GM12878 (cell line): ENCODE data around the gene UCKL1. TPM values are rescaled to one million over a fixed set of nuclear protein-coding genes. Genes with fewer than 3 reads are reported as not detected.

Source experiments
- ATAC-seq: fragments of 200-7000 bp; cut with Tn5 transposase; 3 replicates; pipeline ENCODE4 v1.9.1; 2020; ENCODE audit warnings: mild to moderate bottlenecking, moderate library complexity
- BruUV-seq: library from RNA; stranded (reverse); fragments of 400-500 nt; replicated peaks from 2 replicates; lab custom pipeline; 2021; lab: Mats Ljungman, UMichigan
- CTCF ChIA-PET: fragments of 300-600 bp; sonication (Branson Sonifier 250); formaldehyde crosslinking; extraction: SDS; loops from one replicate; lab custom pipeline; 2021; ENCODE audit warnings: inconsistent platforms; lab: Yijun Ruan, JAX
- POLR2A ChIA-PET: fragments of 350-600 bp; formaldehyde crosslinking; extraction: SDS; loops from one replicate; lab custom pipeline; 2021; ENCODE audit warnings: inconsistent platforms; lab: Charles Lee
- RAD21 ChIA-PET: fragments of 300-600 bp; sonication (Branson Sonifier 250); formaldehyde crosslinking; loops from one replicate; lab custom pipeline; 2023; ENCODE audit warnings: antibody characterized with exemption; ENCODE audit not compliant: unreplicated experiment; lab: Charles Lee
- SMC1A ChIA-PET: fragments of 300-600 bp; sonication (Branson Sonifier 250); formaldehyde crosslinking; loops from one replicate; lab custom pipeline; 2023; ENCODE audit not compliant: unreplicated experiment, uncharacterized antibody; lab: Charles Lee
- DNase-seq: peaks from one replicate; pipeline ENCODE4 v3.0.0-alpha.2; 2011; ENCODE audit warnings: low read depth, low spot score
- FAIRE-seq: peaks from 3 replicates; lab custom pipeline; 2011; peaks lifted over from hg19 to GRCh38; lab: Jason Lieb, UNC
- H2AFZ ChIP-seq: 2 replicates; pipeline ENCODE4 v1.6.0; 2011; ENCODE audit warnings: low read depth, low read length, control low read depth; ENCODE audit not compliant: control insufficient read depth
- H3K27ac ChIP-seq: 2 replicates; pipeline ENCODE4 v1.5.1; 2011; ENCODE audit warnings: control low read depth; ENCODE audit not compliant: control insufficient read depth, insufficient read depth
- H3K27me3 ChIP-seq, 2 experiments: replicated peaks in 1 of 2; 2 replicates each; pipeline versions ENCODE4 v1.6.0 to v1.6.1; 2011; ENCODE audit warnings: low read length in 1 of 2; ENCODE audit not compliant: control insufficient read depth in 2 of 2, insufficient read depth in 2 of 2
- H3K36me3 ChIP-seq, 2 experiments: 2 replicates each; pipeline ENCODE4 v1.5.1; 2011; ENCODE audit warnings: low read length in 1 of 2; ENCODE audit not compliant: control insufficient read depth in 2 of 2, insufficient read depth in 2 of 2
- H3K4me1 ChIP-seq: 2 replicates; pipeline ENCODE4 v1.6.1; 2011; ENCODE audit warnings: mild to moderate bottlenecking, low read length, moderate library complexity, mixed read lengths; ENCODE audit not compliant: control insufficient read depth, insufficient read depth
- H3K4me2 ChIP-seq: 2 replicates; pipeline ENCODE4 v1.6.0; 2011; ENCODE audit warnings: control low read depth; ENCODE audit not compliant: control insufficient read depth, insufficient read depth
- H3K4me3 ChIP-seq: fragments of 200-600 bp; sonication (generic); 2 replicates; pipeline ENCODE4 v1.5.1; 2016
- H3K79me2 ChIP-seq: 2 replicates; pipeline ENCODE4 v1.6.0; 2011; ENCODE audit warnings: low read length; ENCODE audit not compliant: control insufficient read depth, insufficient read depth
- H3K9ac ChIP-seq: 2 replicates; pipeline ENCODE4 v1.8.0; 2011; ENCODE audit warnings: low read length, control low read depth, mixed read lengths; ENCODE audit not compliant: control insufficient read depth, insufficient read depth
- H3K9me3 ChIP-seq: replicated peaks from 3 replicates; pipeline ENCODE4 v1.5.1; 2011; ENCODE audit warnings: mild to moderate bottlenecking, low read length; ENCODE audit not compliant: control insufficient read depth, insufficient read depth
- H4K20me1 ChIP-seq: 2 replicates; pipeline ENCODE4 v1.6.0; 2011; ENCODE audit not compliant: control insufficient read depth, insufficient read depth
- ATF3 ChIP-seq: IDR thresholded peaks from 2 replicates; pipeline ENCODE4 v1.6.1; 2011; ENCODE audit warnings: low read depth, mild to moderate bottlenecking, low read length, moderate library complexity, borderline replicate concordance; ENCODE audit errors: extremely low read depth
- CBX3 ChIP-seq: fragments of 200-600 bp; sonication (generic); IDR thresholded peaks from 2 replicates; pipeline ENCODE4 v1.6.1; 2016; ENCODE audit warnings: low read depth, borderline replicate concordance
- CHD4 ChIP-seq: fragments of 200-600 bp; sonication (generic); IDR thresholded peaks from 2 replicates; pipeline ENCODE4 v1.6.1; 2016; ENCODE audit warnings: mild to moderate bottlenecking
- EGR1 ChIP-seq, 2 experiments: IDR thresholded peaks; 1 replicate in 1 of 2; 2 replicates in 1 of 2; pipeline ENCODE4 v1.6.1; 2011 to 2012; ENCODE audit warnings: low read depth in 2 of 2, low read length in 2 of 2, borderline replicate concordance in 1 of 2, mild to moderate bottlenecking in 1 of 2, moderate library complexity in 1 of 2
- FOXM1 ChIP-seq: IDR thresholded peaks from 2 replicates; pipeline ENCODE4 v1.6.1; 2012; ENCODE audit warnings: low read depth, mild to moderate bottlenecking, inconsistent platforms, low read length, moderate library complexity
- HDGF ChIP-seq: fragments of 450-650 bp; IDR thresholded peaks from 2 replicates; pipeline ENCODE4 v1.6.1; 2016; ENCODE audit warnings: antibody characterized with exemption
- KDM1A ChIP-seq: fragments of 200-600 bp; sonication (generic); IDR thresholded peaks from 2 replicates; pipeline ENCODE4 v1.6.1; 2016; ENCODE audit warnings: borderline replicate concordance
- LARP7 ChIP-seq: fragments of 450-650 bp; IDR thresholded peaks from 2 replicates; pipeline ENCODE4 v1.6.1; 2017; ENCODE audit warnings: mild to moderate bottlenecking
- NBN ChIP-seq: fragments of 450-650 bp; IDR thresholded peaks from 2 replicates; pipeline ENCODE4 v1.6.1; 2016
- NFIC ChIP-seq: IDR thresholded peaks from 2 replicates; pipeline ENCODE4 v1.6.1; 2012; ENCODE audit warnings: low read depth, mild to moderate bottlenecking, inconsistent platforms, low read length, moderate library complexity
- NR2C2 ChIP-seq: IDR thresholded peaks from 2 replicates; pipeline ENCODE4 v1.6.1; 2011; ENCODE audit warnings: borderline replicate concordance, low read depth; ENCODE audit not compliant: control insufficient read depth, insufficient read length
- PAX8 ChIP-seq: fragments of 450-650 bp; IDR thresholded peaks from 2 replicates; pipeline ENCODE4 v1.6.1; 2017; ENCODE audit warnings: mild to moderate bottlenecking, moderate library complexity
- RAD51 ChIP-seq: fragments of 450-650 bp; IDR thresholded peaks from 2 replicates; pipeline ENCODE4 v1.6.1; 2016; ENCODE audit warnings: moderate library complexity, mild to moderate bottlenecking, inconsistent platforms
- SMAD5 ChIP-seq: IDR thresholded peaks from 2 replicates; pipeline ENCODE4 v1.6.1; 2016; ENCODE audit warnings: antibody characterized with exemption, low read depth
- SPI1 ChIP-seq: IDR thresholded peaks from 2 replicates; pipeline ENCODE4 v1.6.1; 2011; ENCODE audit warnings: low read depth, mild to moderate bottlenecking, low read length, moderate library complexity, borderline replicate concordance; ENCODE audit not compliant: insufficient read depth
- SREBF2 ChIP-seq: IDR thresholded peaks from 2 replicates; pipeline ENCODE4 v1.6.1; 2012; ENCODE audit warnings: mild to moderate bottlenecking, low read length
- WRNIP1 ChIP-seq: IDR thresholded peaks from 2 replicates; pipeline ENCODE4 v1.6.1; 2011; ENCODE audit warnings: low read depth, low read length, improper control_type of control experiment, borderline replicate concordance
- WGBS: methylation state at CpG from one replicate; pipeline ENCODE4 v1.1.6; 2016; ENCODE audit warnings: low lambda C conversion rate; ENCODE audit not compliant: insufficient replicate concordance, insufficient coverage; ENCODE audit errors: missing lambda C conversion rate; 5-methylcytosine and 5-hydroxymethylcytosine counted together
- in situ Hi-C: fragments of 300-500 bp; cut with MboI; formaldehyde crosslinking; loops from 9 replicates; pipeline ENCODE4 v1.14.3; 2018; ENCODE audit warnings: mixed read lengths
- intact Hi-C: fragments of 100-400 bp; cut with micrococcal nuclease; formaldehyde crosslinking; loops from one replicate; pipeline ENCODE4 v1.14.2; 2022; ENCODE audit not compliant: unreplicated experiment
- polyA plus RNA-seq, 11 experiments: library from polyadenylated mRNA; depleted of rRNA in 4 of 11; unstranded in 6 of 11; stranded (reverse) in 5 of 11; fragments of >200 nt; fragmentation: Nextera tagmentation in 4 of 11; fragmentation: Illumina TruSeq in 1 of 11; extraction: Ambion mirVana in 4 of 11; extraction: Trizol in 1 of 11; gene quantifications; 1 replicate in 1 of 11; 2 replicates in 10 of 11; pipeline versions ENCODE4 v1.2.1 to v1.2.3, GENCODE V29; 2011 to 2016; ENCODE audit warnings: inconsistent platforms in 2 of 11, missing spikeins in 2 of 11, low read depth in 1 of 11
- total RNA-seq, 4 experiments: library from RNA; depleted of rRNA in 3 of 4; stranded (reverse); fragments of >200 nt in 3 of 4; fragmentation: Illumina TruSeq in 1 of 4; extraction: Trizol in 1 of 4; gene quantifications; 2 replicates each; pipeline versions ENCODE4 v1.2.1 to v1.2.3, GENCODE V29; 2013 to 2021

Gene UCKL1
- total and polyA plus RNA-seq, 10 of the 15 experiments (the other 5 are each of a cell fraction or from before 2014, with no cell fraction given): 2.4 to 36.3 (median 24.8) TPM

GRCh38 chr20:63945921-63946920 is 10.0 kb downstream of the UCKL1 start:
- Histone ChIP-seq H3K9me3 (no peaks in the 10 kb centered on the region), H4K20me1 (peaks cover 4% of the 10 kb centered on the region; the same call in 1 of the 2 replicates), H2AFZ (no peak overlapping the region), H3K79me2 (peaks cover 21% of the 10 kb centered on the region), H3K4me2 (no peak overlapping the region), H3K4me1 (peaks cover 24% of the 10 kb centered on the region), H3K27ac (no peak overlapping the region), H3K9ac (no peak overlapping the region), H3K27me3 (no peaks in the 10 kb centered on the region), H3K36me3 (peaks cover 14 to 30% of the 10 kb centered on the region in 2 experiments; a peak in 3 of 4 replicates), H3K4me3 (no peak overlapping the region)
- no peak for FAIRE-seq
- in situ Hi-C loops: no loop called here
- TF ChIP-seq NR2C2: no peak
- CTCF ChIA-PET: no interaction called here
- POLR2A ChIA-PET: no interaction called here
- SMC1A ChIA-PET: no interaction called here
- RAD21 ChIA-PET: no interaction called here
- 95% methylated on average over 39 of the region's 39 CpGs for WGBS
- BruUV-seq: no TSS peak
- intact Hi-C loops: no loop called here
- ATAC-seq: no peak
- DNase-seq: no peak

- in situ Hi-C loops: no loop called here
- Histone ChIP-seq H3K27ac (no peak overlapping the region), H3K9me3 (no peaks in the 10 kb centered on the region; the same call in 2 of the 3 replicates), H3K36me3 (peaks cover 17 to 41% of the 10 kb centered on the region in 2 experiments; a peak in 3 of 4 replicates), H3K9ac (no peak overlapping the region), H3K4me2 (no peak overlapping the region), H3K4me1 (peaks cover 24% of the 10 kb centered on the region), H3K79me2 (peaks cover 18% of the 10 kb centered on the region), H3K27me3 (no peaks in the 10 kb centered on the region)
- ChIA-PET CTCF (no interaction called here), RAD21 (interaction anchor here (1.0 kb wide), 1 partner anchor 241 kb away, joined by 3 read pairs; no protein-coding TSS in a partner anchor)
- DNase-seq: no peak
- TF ChIP-seq FOXM1 (no peak), RAD51 (no peak), PAX8 (no peak), SREBF2 (no peak), CBX3 (no peak), SMAD5 (no peak), NR2C2 (no peak), WRNIP1 (no peak), HDGF (no peak), EGR1 (IDR thresholded peaks at IDR 0.05; ENCODE audit: borderline replicate concordance in 1 of 2, low read depth in 2 of 2, low read length in 2 of 2) (no peak), LARP7 (no peak), KDM1A (no peak), CHD4 (no peak), NBN (no peak), ATF3 (no peak), NFIC (no peak), SPI1 (no peak)
- TF ChIP-seq, all 136 proteins: peak for 0
- WGBS: 86% methylated on average over 17 of the region's 17 CpGs
- ChIA-PET SMC1A (no interaction called here), POLR2A (no interaction called here)
- Histone ChIP-seq H4K20me1 (peaks cover 4% of the 10 kb centered on the region; the same call in 1 of the 2 replicates), H2AFZ (no peak overlapping the region), H3K4me3 (no peak overlapping the region)
- intact Hi-C loops: no loop called here
- ATAC-seq (no peak), FAIRE-seq (no peak)
- BruUV-seq: no TSS peak
These were observed 11.1 kb downstream of the UCKL1 start for GRCh38 chr20:63945031-63945658.
